ENCODE data around the gene ABTB2.

The ABTB2 gene

GRCh38 chr11:34382532-34383276 lies 24.9 kb upstream of the ABTB2 start:
- DNase-seq (ENCODE audit: low read depth in 1 of 2, low spot score in 1 of 2) = no peak
- no peak for TF ChIP-seq JUND (IDR thresholded peaks at IDR 0.05; ENCODE audit: low read depth)
- in situ Hi-C loops (cut with HindIII; ENCODE audit: low pct_unique_long_range_greater_than_20kb, low sequenced_read_pairs) = no loop called here

- no peak for DNase-seq (ENCODE audit: low read depth in 1 of 2, low spot score in 1 of 2)
- in situ Hi-C loops (cut with HindIII; ENCODE audit: low pct_unique_long_range_greater_than_20kb, low sequenced_read_pairs) = no loop called here
- TF ChIP-seq JUND (IDR thresholded peaks at IDR 0.05; ENCODE audit: low read depth) = no peak
These were observed 24.0 kb upstream of the ABTB2 start for GRCh38 chr11:34381775-34382174.

GRCh38 chr11:34380696-34381095 lies 22.9 kb upstream of the ABTB2 start:
- DNase-seq (ENCODE audit: low read depth in 1 of 2, low spot score in 1 of 2) = no peak
- in situ Hi-C loops (cut with HindIII; ENCODE audit: low pct_unique_long_range_greater_than_20kb, low sequenced_read_pairs) = no loop called here

GRCh38 chr11:34379539-34379938 lies 21.7 kb upstream of the ABTB2 start:
- TF ChIP-seq JUND (IDR thresholded peaks at IDR 0.05; ENCODE audit: low read depth) = no peak
- in situ Hi-C loops (cut with HindIII; ENCODE audit: low pct_unique_long_range_greater_than_20kb, low sequenced_read_pairs) = no loop called here
- no peak for DNase-seq (ENCODE audit: low read depth in 1 of 2, low spot score in 1 of 2)

More at GRCh38 chr11:34380696-34381095, 22.9 kb upstream of the ABTB2 start:
- no peak for TF ChIP-seq JUND (IDR thresholded peaks at IDR 0.05; ENCODE audit: low read depth)

- in situ Hi-C loops (cut with HindIII; ENCODE audit: low pct_unique_long_range_greater_than_20kb, low sequenced_read_pairs) = no loop called here
- TF ChIP-seq JUND (IDR thresholded peaks at IDR 0.05; ENCODE audit: low read depth) = no peak
- DNase-seq (ENCODE audit: low read depth in 1 of 2, low spot score in 1 of 2) = no peak
These were observed 21.3 kb upstream of the ABTB2 start for GRCh38 chr11:34379079-34379478.

- DNase-seq (ENCODE audit: low read depth in 1 of 2, low spot score in 1 of 2) = no peak
- in situ Hi-C loops (cut with HindIII; ENCODE audit: low pct_unique_long_range_greater_than_20kb, low sequenced_read_pairs) = no loop called here
- no peak for TF ChIP-seq JUND (IDR thresholded peaks at IDR 0.05; ENCODE audit: low read depth)
These were observed 15.9 kb upstream of the ABTB2 start for GRCh38 chr11:34373727-34374126.

GRCh38 chr11:34366522-34366921 lies 8.7 kb upstream of the ABTB2 start:
- peak; percentile 48 to 86 for DNase-seq (ENCODE audit: low read depth in 1 of 2, low spot score in 1 of 2)
- in situ Hi-C loops (cut with HindIII; ENCODE audit: low pct_unique_long_range_greater_than_20kb, low sequenced_read_pairs) = no loop called here
- TF ChIP-seq JUND (IDR thresholded peaks at IDR 0.05; ENCODE audit: low read depth) = no peak

GRCh38 chr11:34364102-34364501 lies 6.3 kb upstream of the ABTB2 start:
- in situ Hi-C loops (cut with HindIII; ENCODE audit: low pct_unique_long_range_greater_than_20kb, low sequenced_read_pairs) = no loop called here
- no peak for TF ChIP-seq JUND (IDR thresholded peaks at IDR 0.05; ENCODE audit: low read depth)
- DNase-seq (ENCODE audit: low read depth in 1 of 2, low spot score in 1 of 2) = no peak

GRCh38 chr11:34363363-34364084 lies 5.7 kb upstream of the ABTB2 start:
- no peak for TF ChIP-seq JUND (IDR thresholded peaks at IDR 0.05; ENCODE audit: low read depth)
- in situ Hi-C loops (cut with HindIII; ENCODE audit: low pct_unique_long_range_greater_than_20kb, low sequenced_read_pairs) = no loop called here
- peak in 1 of 2 experiments; percentile 53 for DNase-seq (ENCODE audit: low read depth in 1 of 2, low spot score in 1 of 2)

GRCh38 chr11:34360046-34360445 lies 2.2 kb upstream of the ABTB2 start:
- no peak for TF ChIP-seq JUND (IDR thresholded peaks at IDR 0.05; ENCODE audit: low read depth)
- in situ Hi-C loops (cut with HindIII; ENCODE audit: low pct_unique_long_range_greater_than_20kb, low sequenced_read_pairs) = no loop called here
- no peak for DNase-seq (ENCODE audit: low read depth in 1 of 2, low spot score in 1 of 2)

GRCh38 chr11:34359548-34359891 lies 1.7 kb upstream of the ABTB2 start:
- DNase-seq (ENCODE audit: low read depth in 1 of 2, low spot score in 1 of 2) = peak in 1 of 2 experiments; percentile 31
- in situ Hi-C loops (cut with HindIII; ENCODE audit: low pct_unique_long_range_greater_than_20kb, low sequenced_read_pairs) = no loop called here
- TF ChIP-seq JUND (IDR thresholded peaks at IDR 0.05; ENCODE audit: low read depth) = no peak

- no peak for TF ChIP-seq JUND (IDR thresholded peaks at IDR 0.05; ENCODE audit: low read depth)
- in situ Hi-C loops (cut with HindIII; ENCODE audit: low pct_unique_long_range_greater_than_20kb, low sequenced_read_pairs) = no loop called here
- DNase-seq (ENCODE audit: low read depth in 1 of 2, low spot score in 1 of 2) = peak; percentile 67 to 87
These were observed 1.1 kb upstream of the ABTB2 start for GRCh38 chr11:34358728-34359547.
